Naive B cell (primary cell): ENCODE data around the gene SP7. TPM values are rescaled to one million over a fixed set of nuclear protein-coding genes. Genes with fewer than 3 reads are reported as not detected.

ENCODE experiments used
- polyA plus RNA-seq, 6 donors: library from polyadenylated mRNA; unstranded; fragments of 300-500 nt; fragmentation: Illumina TruSeq; gene quantifications; one replicate each; pipeline ENCODE4 v1.2.3, GENCODE V29; 2021; ENCODE audit warnings: low read depth in 6 of 6

SP7 gene
- polyA plus RNA-seq, 6 donors from 2014 or later = 0.17 to 0.33 (median 0.27) TPM; not detected in 3

Other genes with a start within 250 kb of the SP7 start
- gene IGFBP6, start 238.7 kb downstream of the SP7 start, polyA plus RNA-seq = not detected
- gene SOAT2, start 232.9 kb downstream of the SP7 start, polyA plus RNA-seq = not detected
- gene ZNF740, start 155.6 kb downstream of the SP7 start, polyA plus RNA-seq = 1 to 10 TPM; 1.8 to 6.0 (median 4.2) TPM
- 1 to 10 TPM in 4 of 6 donors, under 1 TPM in 2; 0.19 to 1.8 (median 1.1) TPM for gene CSAD, start 155.4 kb downstream of the SP7 start, polyA plus RNA-seq
- gene ITGB7, start 129.1 kb downstream of the SP7 start, polyA plus RNA-seq = 100 to 1,000 TPM in 1 of 6 donors, 10 to 100 TPM in 5; 63.2 to 174 (median 96.4) TPM
- 1 to 10 TPM in 2 of 6 donors, under 1 TPM in 2, not detected in 2; 0.78 to 2.2 (median 1.3) TPM for gene RARG, start 104.1 kb downstream of the SP7 start, polyA plus RNA-seq
- gene ESPL1, start 68.1 kb downstream of the SP7 start, polyA plus RNA-seq = under 1 TPM in 3 of 6 donors, not detected in 3; 0.12 to 0.40 (median 0.23) TPM
- 1,000 to 10,000 TPM; 1,564 to 1,943 (median 1,771) TPM for gene PFDN5, start 40.8 kb downstream of the SP7 start, polyA plus RNA-seq
- 10 to 100 TPM; 52.3 to 94.2 (median 60.4) TPM for gene MYG1, start 36.7 kb downstream of the SP7 start, polyA plus RNA-seq
- 10 to 100 TPM; 34.9 to 49.9 (median 38.5) TPM for gene AAAS, start 14.7 kb downstream of the SP7 start, polyA plus RNA-seq
- gene SP1, start 43.8 kb upstream of the SP7 start, polyA plus RNA-seq = 10 to 100 TPM in 5 of 6 donors, 1 to 10 TPM in 1; 8.3 to 17.5 (median 12.7) TPM
- not detected for gene AMHR2, start 87.5 kb upstream of the SP7 start, polyA plus RNA-seq
- 1,000 to 10,000 TPM in 1 of 6 donors, 100 to 1,000 TPM in 5; 660 to 1,169 (median 730) TPM for gene PRR13, start 105.4 kb upstream of the SP7 start, polyA plus RNA-seq
- 100 to 1,000 TPM; 116 to 172 (median 146) TPM for gene PCBP2, start 115.7 kb upstream of the SP7 start, polyA plus RNA-seq
- gene MAP3K12, start 163.1 kb upstream of the SP7 start, polyA plus RNA-seq = 1 to 10 TPM in 4 of 6 donors, under 1 TPM in 1, not detected in 1; 1.00 to 1.8 (median 1.4) TPM
- 10 to 100 TPM; 14.8 to 29.0 (median 18.5) TPM for gene TARBP2, start 164.9 kb upstream of the SP7 start, polyA plus RNA-seq
- gene NPFF, start 171.1 kb upstream of the SP7 start, polyA plus RNA-seq = not detected